Stimulated activated CD8-positive, alpha-beta memory T cell treated with anti-CD3 and anti-CD28 coated beads, Interleukin-7, amount 100 ng/mL, for 48 hours (primary cell): ENCODE data around the gene COA8.
A peak's percentile ranks its signal among the peaks of the same experiment; 100 is the strongest.
"Not testable (repeated sequence)": the region's sequence is repeated elsewhere in the genome, so short reads cannot be mapped to it uniquely, and the experiment has no call there.

ENCODE experiments used
- DNase-seq, 2 donors: peaks; one replicate each; pipeline ENCODE4 v3.0.0-alpha.2; 2020; ENCODE audit warnings: low read depth in 1 of 2; ENCODE audit errors: extremely low read depth in 1 of 2

Gene COA8

DNA sequence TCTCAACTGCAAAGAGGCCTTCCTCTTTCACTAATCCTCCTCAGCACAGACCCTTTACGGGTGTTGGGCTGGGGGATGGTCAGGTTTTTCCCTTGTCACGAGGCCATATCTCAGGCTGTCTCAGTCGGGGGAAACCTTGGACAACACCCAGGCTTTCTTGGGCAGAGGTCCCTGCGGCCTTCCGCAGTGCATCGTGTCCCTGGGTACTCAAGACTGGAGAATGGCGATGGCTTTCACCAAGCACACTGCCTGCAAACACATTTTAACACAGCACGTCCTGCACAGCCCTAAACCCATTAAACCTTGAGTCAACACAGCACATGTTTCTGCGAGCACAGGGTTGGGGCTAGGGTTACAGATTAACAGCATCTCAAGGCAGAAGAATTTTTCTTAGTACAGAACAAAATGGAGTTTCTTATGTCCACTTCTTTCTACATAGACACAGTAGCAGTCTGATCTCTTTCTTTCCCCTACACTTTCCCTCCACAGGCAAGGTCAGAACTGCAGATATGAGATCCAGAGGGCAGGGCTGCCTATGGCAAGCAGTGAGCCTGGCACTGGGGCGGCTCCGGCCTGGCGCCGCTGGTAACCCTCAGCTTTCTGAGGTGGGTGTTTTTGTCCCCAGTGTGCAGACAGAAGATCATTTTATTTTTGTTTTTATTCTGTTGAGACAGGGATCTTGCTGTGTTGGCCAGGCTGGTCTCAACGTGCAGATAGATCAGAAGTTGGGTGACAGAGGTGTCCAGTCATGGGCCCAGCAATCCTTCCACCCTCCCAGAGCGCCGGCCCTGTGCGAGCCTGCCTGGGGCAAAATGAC lies 37.1 kb upstream of the COA8 start:
- not testable (repeated sequence) for DNase-seq

DNA sequence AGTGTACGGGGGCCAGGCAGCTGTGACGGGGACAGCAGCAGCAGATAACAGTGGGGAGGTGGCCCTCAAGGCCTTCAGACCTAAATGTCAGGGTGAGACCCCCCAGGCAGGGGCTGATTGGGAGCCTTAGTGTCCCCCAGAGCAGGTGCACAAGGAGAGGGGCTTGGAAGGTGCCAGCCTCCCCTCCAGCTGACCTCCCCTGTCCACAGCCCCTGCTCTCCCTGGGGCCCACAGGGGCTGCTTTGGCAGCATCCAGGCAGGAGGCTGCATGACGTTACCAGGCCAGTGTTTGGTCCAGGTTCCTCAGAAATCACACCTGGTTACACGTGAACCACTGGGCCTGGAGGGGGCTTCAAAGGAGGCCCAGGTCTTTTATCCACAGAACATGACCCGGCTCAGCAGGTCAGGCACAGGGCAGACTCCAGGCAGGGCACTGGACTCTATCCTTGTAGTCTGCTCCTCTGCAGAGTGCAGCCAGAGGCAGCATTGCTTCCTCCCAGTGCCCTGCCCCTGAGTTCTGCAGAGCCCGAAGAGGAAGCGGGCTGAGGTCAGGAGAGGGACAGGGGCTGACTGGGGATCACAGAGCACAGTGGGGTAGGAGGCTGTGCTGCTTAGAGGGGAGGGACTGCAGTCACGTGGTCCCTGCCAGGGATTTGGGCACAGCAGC lies 36.4 kb upstream of the COA8 start:
- no peak for DNase-seq

DNA sequence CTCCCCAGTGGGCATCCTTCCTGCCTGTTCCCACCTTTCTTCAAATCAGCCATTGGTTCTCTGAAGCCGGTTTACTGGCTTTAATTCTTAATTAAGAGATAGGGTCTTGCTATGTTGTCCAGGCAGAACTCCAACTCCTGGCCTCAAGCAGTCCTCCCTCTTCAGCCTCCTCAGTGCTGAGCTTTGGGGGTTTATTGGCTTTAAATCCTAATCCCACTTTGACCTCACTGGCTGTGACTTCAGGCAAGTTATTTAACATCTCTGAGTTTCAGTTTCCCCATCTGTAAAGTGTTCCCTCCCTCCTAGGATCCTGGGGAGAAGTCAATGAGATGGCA lies 35.9 kb upstream of the COA8 start:
- DNase-seq = no peak

DNA sequence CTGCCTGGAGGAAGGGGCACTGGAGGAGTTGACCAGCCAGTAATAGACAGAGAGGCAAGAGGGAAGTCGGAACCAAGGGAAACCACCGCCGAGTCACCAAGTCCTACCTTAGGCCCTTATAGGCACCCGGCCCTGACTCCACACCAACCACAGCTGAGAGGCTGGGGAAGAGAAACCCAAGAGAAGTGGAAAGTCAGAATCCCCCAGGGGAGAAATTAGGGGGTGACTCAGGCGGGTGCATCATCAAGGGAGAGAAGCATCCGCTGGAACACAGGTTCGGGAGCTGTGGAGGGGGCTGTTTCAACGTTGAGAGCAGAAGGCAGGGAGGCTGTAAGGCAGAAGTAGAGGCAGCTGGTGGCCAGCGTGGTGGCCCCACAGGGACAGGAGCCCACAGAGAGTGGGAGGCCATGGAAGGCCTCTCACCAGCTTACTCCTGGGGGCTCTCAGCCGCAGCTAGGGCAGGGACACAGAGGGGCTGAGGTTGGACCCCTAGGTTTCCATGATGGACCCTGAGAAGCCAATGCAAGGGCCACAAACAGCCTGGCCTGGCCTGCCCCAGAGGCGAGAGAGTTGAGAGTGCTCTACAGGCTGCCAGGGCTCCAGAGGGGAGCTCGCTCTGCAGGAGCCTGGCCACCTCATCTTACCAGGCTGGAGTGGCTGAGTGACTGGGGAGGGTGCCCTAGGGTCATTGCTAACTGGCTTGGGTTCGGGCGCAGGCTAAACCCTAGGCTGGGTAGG lies 35.2 kb upstream of the COA8 start:
- peak in 1 of 2 donors; percentile 43 for DNase-seq

DNA sequence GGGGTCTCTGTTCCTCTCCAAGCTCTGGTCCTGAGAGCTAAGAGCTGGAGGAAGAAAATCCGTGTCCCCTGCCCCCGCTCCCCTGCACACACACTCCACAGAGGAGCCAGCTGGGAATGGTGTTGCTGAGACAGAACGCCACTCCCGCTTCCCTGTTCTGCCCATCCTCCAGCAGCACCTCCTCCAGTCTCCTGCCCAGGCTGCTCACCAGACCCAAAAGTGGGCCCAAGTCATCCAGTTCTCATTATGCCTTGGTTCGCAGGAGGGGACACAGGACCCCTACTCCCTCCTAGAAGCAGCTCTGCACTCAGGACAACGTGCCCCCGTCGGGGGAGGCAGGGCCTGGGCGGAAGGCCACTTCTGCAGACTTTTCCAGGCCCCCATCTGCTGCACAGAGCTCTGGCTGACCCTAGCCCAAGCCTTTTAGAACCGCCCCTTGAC lies 34.6 kb upstream of the COA8 start:
- no peak for DNase-seq

GRCh38 chr14:103528587-103529382 lies 34.0 kb upstream of the COA8 start, which contains the start of gene TRMT61A:
TSS of gene TRMT61A (plus strand) at chr14:103529196. CDS start at chr14:103529979, 783 bp downstream.
- peak; percentile 55 to 63 for DNase-seq

- DNase-seq = no peak
Measured at GRCh38 chr14:103529383-103530365, 33.1 kb upstream of the COA8 start.

GRCh38 chr14:103530390-103530789 lies 32.4 kb upstream of the COA8 start:
- no peak for DNase-seq

GRCh38 chr14:103530831-103531230 lies 31.9 kb upstream of the COA8 start:
- DNase-seq = no peak

GRCh38 chr14:103531421-103532215 lies 31.1 kb upstream of the COA8 start:
- DNase-seq = no peak

DNA sequence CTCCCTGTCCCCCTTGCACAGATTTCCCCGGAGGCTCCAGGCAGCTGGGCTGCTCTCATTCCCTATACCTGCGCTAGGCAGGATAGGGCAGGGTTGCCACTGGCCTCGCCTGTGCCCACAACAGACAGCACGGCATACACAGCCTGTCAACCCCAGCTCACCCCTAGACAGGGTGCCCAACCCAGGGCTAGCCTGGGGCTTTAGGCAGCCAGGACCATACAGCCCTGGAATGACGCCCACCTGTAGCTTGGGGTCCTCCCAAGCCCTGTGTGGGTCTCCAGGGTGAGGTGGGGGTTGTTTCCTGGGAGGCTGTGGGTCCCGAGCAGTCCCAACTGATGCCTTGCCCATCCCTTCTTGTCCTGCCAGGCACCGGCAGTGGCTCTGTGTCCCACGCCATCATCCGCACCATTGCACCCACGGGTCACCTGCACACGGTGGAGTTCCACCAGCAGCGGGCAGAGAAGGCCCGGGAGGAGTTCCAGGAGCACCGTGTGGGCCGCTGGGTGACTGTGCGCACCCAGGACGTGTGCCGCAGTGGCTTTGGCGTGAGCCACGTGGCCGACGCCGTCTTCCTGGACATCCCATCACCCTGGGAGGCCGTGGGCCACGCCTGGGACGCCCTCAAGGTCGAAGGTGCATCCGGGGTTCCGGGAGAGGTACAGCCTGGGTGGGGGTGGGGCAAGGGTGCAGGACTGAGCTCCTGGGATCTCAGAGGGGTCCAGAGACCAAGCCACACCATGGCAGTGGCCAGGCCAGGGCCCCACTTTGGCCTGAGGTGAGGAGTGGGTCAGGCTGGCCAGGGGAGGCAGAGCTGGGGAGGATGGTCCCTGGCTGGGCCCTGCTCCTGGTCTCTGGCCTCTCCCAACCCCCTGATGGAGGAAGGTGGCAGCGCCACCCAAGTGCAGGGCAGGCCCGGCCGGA lies 30.3 kb upstream of the COA8 start:
- DNase-seq = no peak

DNA sequence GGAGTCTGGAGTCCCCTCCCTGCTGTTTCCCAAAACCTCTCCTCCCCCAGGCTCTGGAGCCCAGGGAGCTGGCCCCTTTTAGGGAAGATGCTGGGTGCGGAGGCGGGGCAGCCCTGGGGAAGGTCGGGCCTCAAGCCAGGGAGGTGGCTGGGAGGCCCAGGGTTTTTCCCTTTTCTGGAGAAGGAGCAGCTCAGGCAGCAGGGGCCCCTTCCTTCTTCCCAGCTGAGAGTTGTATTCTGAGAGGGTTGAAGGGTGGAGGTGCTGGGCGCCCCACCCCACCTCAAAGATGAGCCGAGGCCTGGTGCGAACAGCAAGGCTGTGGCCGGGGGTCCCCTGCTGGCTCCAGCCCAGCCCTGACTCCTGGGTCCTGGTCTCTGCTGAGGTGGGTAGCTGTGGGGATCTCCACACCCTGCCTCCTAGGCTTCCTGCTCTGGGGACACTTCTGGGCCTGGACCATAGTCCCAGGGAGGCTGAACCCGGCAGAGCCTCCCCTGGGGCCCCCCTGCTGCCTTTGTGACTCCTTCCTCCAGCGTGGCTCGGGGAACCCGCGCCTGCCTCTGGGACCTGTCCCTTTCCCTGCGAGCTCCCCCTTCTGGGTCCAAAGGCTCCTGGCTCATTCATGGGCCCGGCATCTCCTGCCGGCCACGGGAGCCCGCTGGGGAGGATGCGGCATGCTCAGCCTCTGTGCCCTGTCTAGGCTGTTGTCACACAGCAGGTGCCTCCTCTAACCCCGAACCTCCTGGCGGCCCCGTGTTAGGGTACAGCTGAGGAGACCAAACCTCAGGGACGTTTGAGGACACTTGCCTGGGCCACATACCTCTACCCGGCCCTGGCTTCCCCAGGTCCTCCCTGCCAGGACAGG lies 29.4 kb upstream of the COA8 start:
- DNase-seq = no peak

GRCh38 chr14:103533999-103534575 lies 28.7 kb upstream of the COA8 start:
- DNase-seq = no peak

DNA sequence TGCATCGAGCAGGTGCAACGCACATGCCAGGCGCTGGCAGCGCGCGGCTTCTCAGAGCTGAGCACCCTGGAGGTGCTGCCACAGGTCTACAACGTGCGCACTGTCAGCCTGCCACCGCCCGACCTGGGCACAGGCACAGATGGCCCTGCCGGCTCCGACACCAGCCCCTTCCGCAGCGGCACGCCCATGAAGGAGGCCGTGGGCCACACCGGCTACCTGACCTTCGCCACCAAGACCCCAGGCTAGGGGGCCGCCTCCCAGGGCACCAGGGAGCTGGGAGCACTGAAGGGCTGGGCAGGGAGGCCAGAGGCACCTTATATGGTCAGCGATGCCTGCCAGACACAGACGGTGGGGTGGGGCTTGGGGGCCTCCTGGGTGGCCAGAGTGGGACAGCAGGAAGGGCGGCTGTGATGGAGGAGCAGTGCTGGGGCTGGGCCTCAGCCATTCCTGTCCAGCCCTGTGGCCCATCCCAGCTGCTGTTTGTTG lies 28.1 kb upstream of the COA8 start:
- no peak for DNase-seq

GRCh38 chr14:103535081-103535890 lies 27.5 kb upstream of the COA8 start:
- DNase-seq = no peak
